Endothelial cell of umbilical vein (primary cell): ENCODE measurements around the gene CAMSAP1. TPM values are rescaled to one million over a fixed set of nuclear protein-coding genes. Genes with fewer than 3 reads are reported as not detected.

Experiments
- BruUV-seq: library from RNA; stranded (reverse); fragments of 400-500 nt; replicated peaks from 2 replicates; lab custom pipeline; 2021; lab: Mats Ljungman, UMichigan
- CTCF ChIA-PET: fragments of 300-600, 350-600 bp; sonication (Branson Sonifier 250); formaldehyde crosslinking; loops from one replicate; lab custom pipeline; 2021; ENCODE audit warnings: antibody characterized with exemption, inconsistent platforms; lab: Charles Lee
- POLR2A ChIA-PET: fragments of 300-600, 350-600 bp; sonication (Branson Sonifier 250); formaldehyde crosslinking; loops from one replicate; lab custom pipeline; 2021; ENCODE audit warnings: antibody characterized with exemption, inconsistent platforms; lab: Charles Lee
- DNase-seq: peaks from one replicate; pipeline ENCODE4 v3.0.0-alpha.2; 2011; ENCODE audit warnings: low read depth, low spot score
- FAIRE-seq: peaks from 2 replicates; lab custom pipeline; 2011; peaks lifted over from hg19 to GRCh38; lab: Jason Lieb, UNC
- H2AFZ ChIP-seq: 2 replicates; pipeline ENCODE4 v1.6.0; 2012; ENCODE audit warnings: low read depth, low read length, control low read depth, inconsistent platforms
- H3K27ac ChIP-seq: 2 replicates; pipeline ENCODE4 v1.5.1; 2011; ENCODE audit warnings: low read depth, mild to moderate bottlenecking, control low read depth, low read length, moderate library complexity; ENCODE audit not compliant: insufficient read depth
- H3K27me3 ChIP-seq, 2 experiments: 2 replicates each; pipeline versions ENCODE4 v1.6.0 to v1.6.1; 2011; ENCODE audit warnings: low read length in 2 of 2, mixed read lengths in 1 of 2; ENCODE audit not compliant: control insufficient read depth in 2 of 2, insufficient read depth in 2 of 2
- H3K36me3 ChIP-seq, 2 experiments: 2 replicates in 1 of 2; 3 replicates in 1 of 2; pipeline ENCODE4 v1.5.1; 2011; ENCODE audit warnings: low read length in 2 of 2, mild to moderate bottlenecking in 1 of 2, moderate library complexity in 1 of 2; ENCODE audit not compliant: control insufficient read depth in 2 of 2, insufficient read depth in 2 of 2; ENCODE audit errors: extremely low read depth in 1 of 2
- H3K4me1 ChIP-seq: 3 replicates; pipeline ENCODE4 v1.5.1; 2011; ENCODE audit warnings: mild to moderate bottlenecking, low read length; ENCODE audit not compliant: control insufficient read depth, insufficient read depth; ENCODE audit errors: extremely low read depth
- H3K4me2 ChIP-seq: 2 replicates; pipeline ENCODE4 v1.6.1; 2011; ENCODE audit warnings: low read length, control low read depth, mixed read lengths; ENCODE audit not compliant: insufficient read depth
- H3K4me3 ChIP-seq, 3 experiments: fragments of 200-600 bp in 1 of 3; sonication (generic), shearing (Covaris generic) in 1 of 3; replicated peaks in 1 of 3; 2 replicates each; pipeline ENCODE4 v1.5.1; 2011 to 2016; ENCODE audit warnings: control low read depth in 3 of 3, low read length in 3 of 3, mild to moderate bottlenecking in 2 of 3, inconsistent platforms in 1 of 3, low read depth in 1 of 3, moderate library complexity in 1 of 3; ENCODE audit not compliant: insufficient read depth in 1 of 3
- H3K79me2 ChIP-seq: 2 replicates; pipeline ENCODE4 v1.6.0; 2012; ENCODE audit warnings: low read length, inconsistent platforms; ENCODE audit not compliant: control insufficient read depth, insufficient read depth
- H3K9ac ChIP-seq: replicated peaks from 2 replicates; pipeline ENCODE3; 2011; ENCODE audit warnings: low read length, control low read depth; ENCODE audit not compliant: insufficient read depth; ENCODE audit errors: extremely low read depth
- H3K9me1 ChIP-seq: replicated peaks from 3 replicates; pipeline ENCODE4 v1.6.0; 2011; ENCODE audit warnings: mild to moderate bottlenecking, low read length; ENCODE audit not compliant: control insufficient read depth, insufficient read depth; ENCODE audit errors: extremely low read depth
- H3K9me3 ChIP-seq: replicated peaks from 2 replicates; pipeline ENCODE4 v1.5.1; 2012; ENCODE audit warnings: low read length, inconsistent platforms; ENCODE audit not compliant: control insufficient read depth, insufficient read depth
- H4K20me1 ChIP-seq: replicated peaks from 2 replicates; pipeline ENCODE3; 2011; ENCODE audit warnings: mild to moderate bottlenecking, low read length; ENCODE audit not compliant: control insufficient read depth, insufficient read depth; ENCODE audit errors: extremely low read depth
- EZH2 ChIP-seq: IDR thresholded peaks from 2 replicates; pipeline ENCODE4 v1.6.1; 2012; ENCODE audit warnings: borderline replicate concordance, low read depth, mild to moderate bottlenecking, moderate library complexity, low read length, inconsistent platforms; ENCODE audit not compliant: severe bottlenecking
- FOS ChIP-seq: IDR thresholded peaks from 2 replicates; pipeline ENCODE4 v1.6.1; 2011; ENCODE audit warnings: mild to moderate bottlenecking, low read length, moderate library complexity, borderline replicate concordance; ENCODE audit not compliant: insufficient read depth
- GATA2 ChIP-seq: IDR thresholded peaks from 2 replicates; pipeline ENCODE4 v1.7.0; 2011; ENCODE audit warnings: low read depth, mild to moderate bottlenecking, moderate library complexity, mixed read lengths, low read length; ENCODE audit not compliant: insufficient read length, insufficient read depth
- JUN ChIP-seq: IDR thresholded peaks from 2 replicates; pipeline ENCODE4 v1.6.1; 2011; ENCODE audit warnings: borderline replicate concordance, low read depth; ENCODE audit not compliant: insufficient read length, insufficient read depth
- MAX ChIP-seq: IDR thresholded peaks from 2 replicates; pipeline ENCODE4 v1.6.1; 2011; ENCODE audit not compliant: insufficient read depth, insufficient read length
- MYC ChIP-seq: IDR thresholded peaks from one replicate; pipeline ENCODE4 v1.6.1; 2011; ENCODE audit warnings: mild to moderate bottlenecking, low read depth, low read length
- POLR2A ChIP-seq: IDR thresholded peaks from 2 replicates; pipeline ENCODE4 v1.6.1; 2012; ENCODE audit warnings: low read depth, mild to moderate bottlenecking, control low read depth, low read length
- POLR2AphosphoS5 ChIP-seq: IDR thresholded peaks from 2 replicates; pipeline ENCODE4 v1.6.1; 2012; ENCODE audit warnings: low read depth, mild to moderate bottlenecking, control low read depth, low read length, moderate library complexity; ENCODE audit not compliant: insufficient read depth
- dilution Hi-C: fragments of 300-500 bp; cut with MboI; formaldehyde crosslinking; loops from one replicate; pipeline ENCODE4 v1.15.0; 2019; ENCODE audit warnings: low sequenced_read_pairs; ENCODE audit not compliant: extremely low pct_ligation_motif_present
- intact Hi-C: fragments of 100-400 bp; cut with micrococcal nuclease; formaldehyde crosslinking; loops from one replicate; pipeline ENCODE4 v1.10.0; 2022
- polyA plus RNA-seq, 4 experiments: library from polyadenylated mRNA; depleted of rRNA in 3 of 4; stranded (reverse) in 3 of 4; unstranded in 1 of 4; fragments of >200 nt; gene quantifications; 2 replicates each; pipeline versions ENCODE4 v1.2.1 to v1.2.3, GENCODE V29; 2011 to 2012; ENCODE audit warnings: missing spikeins in 1 of 4
- total RNA-seq: library from RNA; stranded (reverse); gene quantifications from 2 replicates; pipeline ENCODE4 v1.2.3, GENCODE V29; 2021
- TF ChIP-seq, protein P1 (sequence below), 2 donors: IDR thresholded peaks; 1 replicate in 1 of 2; 2 replicates in 1 of 2; pipeline ENCODE4 v1.5.1; 2011; ENCODE audit warnings: low read length in 2 of 2, mild to moderate bottlenecking in 2 of 2, moderate library complexity in 2 of 2, control low read depth in 1 of 2, inconsistent platforms in 1 of 2, low read depth in 1 of 2; ENCODE audit not compliant: insufficient read depth in 1 of 2; ENCODE audit errors: extremely low read depth in 1 of 2

The CAMSAP1 gene
- total and polyA plus RNA-seq, 2 donors (not counting 3 experiments of a cell fraction or from before 2014, with no cell fraction given): 8.1 to 25.5 TPM

- no peak overlapping the region for H3K4me3 ChIP-seq
- H3K27ac ChIP-seq: no peak overlapping the region
- no peak overlapping the region for H3K4me2 ChIP-seq
- no peaks in the 10 kb centered on the region for H3K4me1 ChIP-seq
- FAIRE-seq (no peak), DNase-seq (no peak)
- no peaks in the 10 kb centered on the region for H3K79me2 ChIP-seq
- no peaks in the 10 kb centered on the region for H3K36me3 ChIP-seq
- no peak overlapping the region for H2AFZ ChIP-seq
- H4K20me1 ChIP-seq: no peaks in the 10 kb centered on the region
- no peaks in the 10 kb centered on the region for H3K9me3 ChIP-seq
- dilution Hi-C loops (no loop called here), intact Hi-C loops (no loop called here)
- ChIA-PET POLR2A (no interaction called here), CTCF (no interaction called here)
- no TSS peak for BruUV-seq
- H3K27me3 ChIP-seq: no peaks in the 10 kb centered on the region
- no peaks in the 10 kb centered on the region for H3K9me1 ChIP-seq
- TF ChIP-seq JUN (no peak), POLR2AphosphoS5 (no peak), GATA2 (no peak), MYC (no peak), POLR2A (no peak), MAX (no peak), EZH2 (no peak), FOS (no peak)
- TF ChIP-seq, protein P1, sequence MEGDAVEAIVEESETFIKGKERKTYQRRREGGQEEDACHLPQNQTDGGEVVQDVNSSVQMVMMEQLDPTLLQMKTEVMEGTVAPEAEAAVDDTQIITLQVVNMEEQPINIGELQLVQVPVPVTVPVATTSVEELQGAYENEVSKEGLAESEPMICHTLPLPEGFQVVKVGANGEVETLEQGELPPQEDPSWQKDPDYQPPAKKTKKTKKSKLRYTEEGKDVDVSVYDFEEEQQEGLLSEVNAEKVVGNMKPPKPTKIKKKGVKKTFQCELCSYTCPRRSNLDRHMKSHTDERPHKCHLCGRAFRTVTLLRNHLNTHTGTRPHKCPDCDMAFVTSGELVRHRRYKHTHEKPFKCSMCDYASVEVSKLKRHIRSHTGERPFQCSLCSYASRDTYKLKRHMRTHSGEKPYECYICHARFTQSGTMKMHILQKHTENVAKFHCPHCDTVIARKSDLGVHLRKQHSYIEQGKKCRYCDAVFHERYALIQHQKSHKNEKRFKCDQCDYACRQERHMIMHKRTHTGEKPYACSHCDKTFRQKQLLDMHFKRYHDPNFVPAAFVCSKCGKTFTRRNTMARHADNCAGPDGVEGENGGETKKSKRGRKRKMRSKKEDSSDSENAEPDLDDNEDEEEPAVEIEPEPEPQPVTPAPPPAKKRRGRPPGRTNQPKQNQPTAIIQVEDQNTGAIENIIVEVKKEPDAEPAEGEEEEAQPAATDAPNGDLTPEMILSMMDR (IDR thresholded peaks at IDR 0.05; ENCODE audit: extremely low read depth in 1 of 2, insufficient read depth in 1 of 2, low read depth in 1 of 2, low read length in 2 of 2): no peak
- H3K9ac ChIP-seq: no peak overlapping the region
Observed at GRCh38 chr9:135786146-135786690, 121.1 kb downstream of the CAMSAP1 start.
